Upper lobe of right lung (tissue), 1 donor: ENCODE data around the gene TENM3. TPM values are rescaled to one million over a fixed set of nuclear protein-coding genes. Genes with fewer than 3 reads are reported as not detected.

Experiments used
- ATAC-seq: fragments of 200-7000 bp; cut with Tn5 transposase; one replicate; pipeline ENCODE4 v1.9.1; 2020; ENCODE audit warnings: mild to moderate bottlenecking, moderate library complexity
- DNase-seq: peaks from one replicate; pipeline ENCODE4 v3.0.0-alpha.2; 2020
- H3K27ac ChIP-seq: fragments of 200-600 bp; one replicate; pipeline ENCODE4 v1.8.0; 2022
- H3K27me3 ChIP-seq: fragments of 200-600 bp; one replicate; pipeline ENCODE4 v1.8.0; 2022; ENCODE audit warnings: mild to moderate bottlenecking
- H3K36me3 ChIP-seq: fragments of 200-600 bp; one replicate; pipeline ENCODE4 v1.8.0; 2022
- H3K4me1 ChIP-seq: fragments of 200-600 bp; one replicate; pipeline ENCODE4 v1.8.0; 2022
- H3K4me3 ChIP-seq: fragments of 200-600 bp; one replicate; pipeline ENCODE4 v1.8.0; 2022; ENCODE audit warnings: mild to moderate bottlenecking
- H3K9me3 ChIP-seq: fragments of 200-600 bp; one replicate; pipeline ENCODE4 v1.8.0; 2022
- intact Hi-C: fragments of 100-400 bp; cut with DNase I; formaldehyde crosslinking; loops from one replicate; pipeline ENCODE4 v1.11.0; 2022
- total RNA-seq: library from RNA; stranded (reverse); fragmentation: NEBNext Ultra II Directional; extraction: Animal tissue kit (Norgen Biotek cat#: 25700); gene quantifications from one replicate; pipeline ENCODE4 v1.2.1, GENCODE V29; 2021
- TF ChIP-seq, protein P1 (sequence below): fragments of 200-600 bp; IDR thresholded peaks from one replicate; pipeline ENCODE4 v1.8.0; 2022; ENCODE audit warnings: antibody characterized with exemption
- donor health status: DM: no; HTN: yes; CAD: no; lungs with severe emphysema.

TENM3 gene
- total RNA-seq, 1 donor from 2014 or later, result 5.6 TPM

GRCh38 chr4:182530451-182530850 lies 287.2 kb downstream of the TENM3 start:
- DNase-seq, result no peak
- no peaks in the 10 kb centered on the region for H3K4me1 ChIP-seq
- TF ChIP-seq, protein P1, sequence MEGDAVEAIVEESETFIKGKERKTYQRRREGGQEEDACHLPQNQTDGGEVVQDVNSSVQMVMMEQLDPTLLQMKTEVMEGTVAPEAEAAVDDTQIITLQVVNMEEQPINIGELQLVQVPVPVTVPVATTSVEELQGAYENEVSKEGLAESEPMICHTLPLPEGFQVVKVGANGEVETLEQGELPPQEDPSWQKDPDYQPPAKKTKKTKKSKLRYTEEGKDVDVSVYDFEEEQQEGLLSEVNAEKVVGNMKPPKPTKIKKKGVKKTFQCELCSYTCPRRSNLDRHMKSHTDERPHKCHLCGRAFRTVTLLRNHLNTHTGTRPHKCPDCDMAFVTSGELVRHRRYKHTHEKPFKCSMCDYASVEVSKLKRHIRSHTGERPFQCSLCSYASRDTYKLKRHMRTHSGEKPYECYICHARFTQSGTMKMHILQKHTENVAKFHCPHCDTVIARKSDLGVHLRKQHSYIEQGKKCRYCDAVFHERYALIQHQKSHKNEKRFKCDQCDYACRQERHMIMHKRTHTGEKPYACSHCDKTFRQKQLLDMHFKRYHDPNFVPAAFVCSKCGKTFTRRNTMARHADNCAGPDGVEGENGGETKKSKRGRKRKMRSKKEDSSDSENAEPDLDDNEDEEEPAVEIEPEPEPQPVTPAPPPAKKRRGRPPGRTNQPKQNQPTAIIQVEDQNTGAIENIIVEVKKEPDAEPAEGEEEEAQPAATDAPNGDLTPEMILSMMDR, result no peak
- ATAC-seq, result no peak
- no peaks in the 10 kb centered on the region for H3K27me3 ChIP-seq
- no peak overlapping the region for H3K4me3 ChIP-seq
- intact Hi-C loops, result no loop called here
- H3K9me3 ChIP-seq, result no peaks in the 10 kb centered on the region
- H3K36me3 ChIP-seq, result no peaks in the 10 kb centered on the region
- no peak overlapping the region for H3K27ac ChIP-seq

- no peaks in the 10 kb centered on the region for H3K9me3 ChIP-seq
- no peak overlapping the region for H3K4me3 ChIP-seq
- H3K4me1 ChIP-seq, result no peaks in the 10 kb centered on the region
- intact Hi-C loops, result no loop called here
- no peaks in the 10 kb centered on the region for H3K27me3 ChIP-seq
- H3K36me3 ChIP-seq, result no peaks in the 10 kb centered on the region
- DNase-seq (no peak), ATAC-seq (no peak)
- no peak overlapping the region for H3K27ac ChIP-seq
- TF ChIP-seq, protein P1, result no peak
Measured at GRCh38 chr4:182531555-182532162, 288.5 kb downstream of the TENM3 start.

GRCh38 chr4:182532441-182532840 lies 289.2 kb downstream of the TENM3 start:
- DNase-seq, result no peak
- Histone ChIP-seq H3K36me3 (no peaks in the 10 kb centered on the region), H3K27ac (no peak overlapping the region), H3K27me3 (no peaks in the 10 kb centered on the region), H3K4me1 (no peaks in the 10 kb centered on the region), H3K4me3 (no peak overlapping the region), H3K9me3 (no peaks in the 10 kb centered on the region)
- TF ChIP-seq, protein P1, result no peak
- ATAC-seq, result no peak
- intact Hi-C loops, result no loop called here

DNA sequence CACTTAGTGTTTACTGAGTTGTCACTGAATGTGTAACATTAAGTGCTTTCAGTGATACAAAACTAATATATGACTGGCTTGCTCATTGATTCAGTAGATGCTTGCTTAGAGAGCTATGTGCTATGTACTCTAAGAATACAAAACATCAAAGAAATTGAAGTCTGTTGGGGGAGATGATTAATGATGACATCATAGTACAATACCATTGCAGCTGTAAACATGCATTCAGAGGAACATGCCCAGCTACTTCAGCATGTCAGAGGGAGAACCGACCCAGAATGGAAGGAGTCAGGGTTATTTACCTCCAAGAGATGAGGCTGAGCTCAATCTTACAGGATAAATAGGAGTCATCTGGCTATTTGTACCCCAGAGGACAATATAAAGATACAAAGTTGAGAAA lies 290.8 kb downstream of the TENM3 start:
- Histone ChIP-seq H3K4me3 (no peak overlapping the region), H3K27me3 (no peaks in the 10 kb centered on the region), H3K4me1 (no peaks in the 10 kb centered on the region), H3K27ac (no peak overlapping the region), H3K36me3 (no peaks in the 10 kb centered on the region), H3K9me3 (no peaks in the 10 kb centered on the region)
- ATAC-seq, result no peak
- DNase-seq, result no peak
- TF ChIP-seq, protein P1, result no peak
- intact Hi-C loops, result no loop called here

DNA sequence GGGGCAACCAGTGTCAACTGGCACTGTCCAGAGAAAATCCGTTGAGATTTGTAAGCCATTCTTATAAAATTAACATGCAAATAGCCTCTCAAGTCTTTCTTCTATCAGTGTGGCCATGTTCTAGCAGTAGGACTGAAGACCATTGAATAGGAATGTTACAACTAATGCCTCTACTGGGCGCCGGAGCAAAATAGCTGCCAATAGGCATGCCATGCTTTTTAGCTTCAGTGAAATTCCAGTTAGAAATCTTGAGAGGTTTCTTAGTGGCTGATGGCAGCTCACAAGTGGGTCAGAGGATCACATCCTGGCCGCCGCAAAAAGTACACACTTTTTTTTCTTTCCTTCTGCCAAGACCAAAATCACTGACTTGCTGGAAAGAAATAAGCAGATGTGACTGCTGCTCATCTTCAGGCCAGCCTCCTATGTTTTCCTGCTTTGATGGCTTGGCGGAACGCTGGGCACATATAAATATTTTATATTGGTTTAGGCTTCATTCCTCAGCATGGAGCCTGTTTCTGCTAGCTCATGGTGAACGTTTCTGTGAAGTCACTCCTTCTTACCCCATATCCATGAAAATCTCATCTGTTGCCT lies 293.1 kb downstream of the TENM3 start:
- H3K36me3 ChIP-seq, result no peaks in the 10 kb centered on the region
- DNase-seq (no peak), ATAC-seq (no peak)
- no peaks in the 10 kb centered on the region for H3K4me1 ChIP-seq
- intact Hi-C loops, result no loop called here
- no peaks in the 10 kb centered on the region for H3K27me3 ChIP-seq
- no peaks in the 10 kb centered on the region for H3K9me3 ChIP-seq
- TF ChIP-seq, protein P1, result no peak
- H3K27ac ChIP-seq, result no peak overlapping the region
- H3K4me3 ChIP-seq, result no peak overlapping the region
